Chondrocyte (in vitro differentiated cells): Measurements from ENCODE around the gene GSTM3. TPM values are rescaled to one million over a fixed set of nuclear protein-coding genes. Genes with fewer than 3 reads are reported as not detected.
"Not testable (repeated sequence)": the region's sequence is repeated elsewhere in the genome, so short reads cannot be mapped to it uniquely, and the experiment has no call there.

ENCODE experiments used
- DNase-seq: peaks from one replicate; pipeline ENCODE4 v3.0.0; 2021; ENCODE audit warnings: mixed read lengths, low spot score
- H3K27ac Mint-ChIP-seq: one replicate; pipeline ENCODE4 v1.8.0; 2021; ENCODE audit warnings: mild to moderate bottlenecking, moderate library complexity, mixed read lengths; ENCODE audit not compliant: unreplicated experiment
- H3K27me3 Mint-ChIP-seq: 2 replicates; pipeline ENCODE4 v1.8.0; 2021; ENCODE audit warnings: low read depth, mixed read lengths
- H3K36me3 Mint-ChIP-seq: 2 replicates; pipeline ENCODE4 v1.8.0; 2021; ENCODE audit warnings: low read depth, mixed read lengths
- H3K4me1 Mint-ChIP-seq: 2 replicates; pipeline ENCODE4 v1.8.0; 2021; ENCODE audit warnings: low read depth, mild to moderate bottlenecking, mixed read lengths
- H3K4me3 Mint-ChIP-seq: one replicate; pipeline ENCODE4 v1.8.0; 2021; ENCODE audit warnings: mild to moderate bottlenecking, moderate library complexity, mixed read lengths; ENCODE audit not compliant: unreplicated experiment
- H3K9me3 Mint-ChIP-seq: 2 replicates; pipeline ENCODE4 v1.8.0; 2021; ENCODE audit warnings: low read depth, mixed read lengths
- total RNA-seq: library from RNA; stranded (reverse); gene quantifications from 3 replicates; pipeline ENCODE4 v1.2.1, GENCODE V29; 2021
- TF ChIP-seq, protein P1 (sequence below): fragments of 200-600 bp; sonication (generic); IDR thresholded peaks from 2 replicates; pipeline ENCODE4 v1.5.0; 2021; ENCODE audit warnings: antibody characterized with exemption, mild to moderate bottlenecking, moderate library complexity

GSTM3 gene
- total RNA-seq, 1 donor from 2014 or later = 63.8 TPM

DNA sequence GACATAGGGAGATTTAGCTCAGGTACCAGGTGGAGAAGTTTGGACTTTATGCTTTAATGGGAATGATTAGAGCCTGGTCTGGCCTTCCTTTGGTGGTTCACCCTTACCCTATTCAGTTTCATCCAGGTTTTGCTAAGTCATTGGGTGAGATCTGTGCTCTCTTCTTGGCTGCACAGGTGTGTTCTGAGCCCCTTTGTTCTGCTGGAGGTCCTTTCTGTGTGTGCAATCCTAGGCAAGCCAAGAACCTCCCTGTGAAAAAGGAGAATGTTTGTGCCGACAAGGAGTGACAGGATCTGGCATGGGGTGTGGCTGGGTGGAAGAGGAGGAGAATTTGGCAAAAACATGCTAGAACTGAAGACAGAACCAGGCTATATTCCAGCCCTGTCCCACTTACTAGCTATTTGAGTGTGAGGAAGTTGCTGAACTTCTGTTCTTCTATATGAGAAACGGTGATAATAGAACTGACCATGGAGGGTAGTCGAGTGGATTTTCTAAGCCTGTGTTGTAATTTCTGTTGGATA lies 24.2 kb downstream of the GSTM3 start:
- H3K36me3 Mint-ChIP-seq = no peaks in the 10 kb centered on the region
- H3K27ac Mint-ChIP-seq = no peak overlapping the region
- peaks cover 7% of the 10 kb centered on the region for H3K4me1 Mint-ChIP-seq
- H3K9me3 Mint-ChIP-seq = no peaks in the 10 kb centered on the region
- H3K4me3 Mint-ChIP-seq = no peak overlapping the region
- no peak for DNase-seq
- H3K27me3 Mint-ChIP-seq = no peaks in the 10 kb centered on the region
- TF ChIP-seq, protein P1, sequence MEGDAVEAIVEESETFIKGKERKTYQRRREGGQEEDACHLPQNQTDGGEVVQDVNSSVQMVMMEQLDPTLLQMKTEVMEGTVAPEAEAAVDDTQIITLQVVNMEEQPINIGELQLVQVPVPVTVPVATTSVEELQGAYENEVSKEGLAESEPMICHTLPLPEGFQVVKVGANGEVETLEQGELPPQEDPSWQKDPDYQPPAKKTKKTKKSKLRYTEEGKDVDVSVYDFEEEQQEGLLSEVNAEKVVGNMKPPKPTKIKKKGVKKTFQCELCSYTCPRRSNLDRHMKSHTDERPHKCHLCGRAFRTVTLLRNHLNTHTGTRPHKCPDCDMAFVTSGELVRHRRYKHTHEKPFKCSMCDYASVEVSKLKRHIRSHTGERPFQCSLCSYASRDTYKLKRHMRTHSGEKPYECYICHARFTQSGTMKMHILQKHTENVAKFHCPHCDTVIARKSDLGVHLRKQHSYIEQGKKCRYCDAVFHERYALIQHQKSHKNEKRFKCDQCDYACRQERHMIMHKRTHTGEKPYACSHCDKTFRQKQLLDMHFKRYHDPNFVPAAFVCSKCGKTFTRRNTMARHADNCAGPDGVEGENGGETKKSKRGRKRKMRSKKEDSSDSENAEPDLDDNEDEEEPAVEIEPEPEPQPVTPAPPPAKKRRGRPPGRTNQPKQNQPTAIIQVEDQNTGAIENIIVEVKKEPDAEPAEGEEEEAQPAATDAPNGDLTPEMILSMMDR = no peak

DNA sequence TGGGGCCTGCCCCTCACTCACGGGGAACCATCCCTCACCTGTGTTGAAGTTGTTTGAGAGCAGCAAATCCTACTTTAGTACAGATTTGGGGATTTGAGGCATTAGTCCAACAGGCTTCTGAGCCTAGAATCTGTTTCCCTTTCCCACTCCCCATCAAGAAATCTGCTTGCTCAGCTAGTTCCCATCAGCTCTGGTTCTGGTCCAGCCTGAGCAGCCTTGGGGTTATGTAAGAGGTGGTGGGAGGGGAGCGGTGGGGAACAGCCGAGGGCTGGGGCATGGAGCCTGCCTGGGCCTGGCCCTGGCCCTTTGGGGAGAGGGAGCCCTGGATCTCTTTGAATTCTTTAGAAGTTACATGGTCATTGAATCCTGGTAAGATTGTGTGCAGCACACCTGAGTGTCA lies 24.7 kb downstream of the GSTM3 start:
- Mint-ChIP-seq H3K4me3 (no peak overlapping the region), H3K4me1 (peaks cover 7% of the 10 kb centered on the region), H3K9me3 (no peaks in the 10 kb centered on the region), H3K27ac (no peak overlapping the region), H3K27me3 (no peaks in the 10 kb centered on the region), H3K36me3 (no peaks in the 10 kb centered on the region)
- TF ChIP-seq, protein P1 = no peak
- DNase-seq = no peak

DNA sequence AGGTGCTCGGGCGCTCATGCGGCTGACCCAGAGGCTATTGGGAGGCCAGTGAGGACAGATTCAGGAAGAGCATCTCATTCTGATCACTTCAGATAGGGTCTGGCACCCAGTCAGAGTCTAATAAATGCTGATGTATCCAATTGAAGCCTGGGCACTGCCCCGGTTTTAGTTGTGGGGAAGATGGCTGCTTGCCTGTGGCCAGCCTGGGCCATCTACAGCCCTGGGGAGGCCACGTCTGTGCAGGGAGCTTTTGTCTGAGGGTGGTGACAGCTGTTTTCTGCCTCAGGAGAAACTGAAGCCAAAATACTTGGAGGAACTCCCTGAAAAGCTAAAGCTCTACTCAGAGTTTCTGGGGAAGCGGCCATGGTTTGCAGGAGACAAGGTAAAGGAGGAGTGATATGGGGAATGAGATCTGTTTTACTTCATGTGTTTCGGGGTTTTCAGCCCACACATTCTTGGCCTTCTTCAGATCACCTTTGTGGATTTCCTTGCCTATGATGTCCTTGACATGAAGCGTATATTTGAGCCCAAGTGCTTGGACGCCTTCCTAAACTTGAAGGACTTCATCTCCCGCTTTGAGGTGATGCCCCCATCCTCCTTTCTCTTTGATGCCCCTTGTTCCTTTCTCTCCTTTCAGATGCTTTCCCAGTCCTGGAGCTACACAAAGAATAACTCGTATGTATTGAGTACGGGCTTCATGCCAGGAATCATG lies 26.0 kb downstream of the GSTM3 start:
- Mint-ChIP-seq H3K9me3 (no peaks in the 10 kb centered on the region), H3K27ac (no peak overlapping the region), H3K27me3 (no peaks in the 10 kb centered on the region), H3K4me1 (peaks cover 7% of the 10 kb centered on the region), H3K4me3 (no peak overlapping the region), H3K36me3 (no peaks in the 10 kb centered on the region)
- DNase-seq = no peak
- TF ChIP-seq, protein P1 = no peak

DNA sequence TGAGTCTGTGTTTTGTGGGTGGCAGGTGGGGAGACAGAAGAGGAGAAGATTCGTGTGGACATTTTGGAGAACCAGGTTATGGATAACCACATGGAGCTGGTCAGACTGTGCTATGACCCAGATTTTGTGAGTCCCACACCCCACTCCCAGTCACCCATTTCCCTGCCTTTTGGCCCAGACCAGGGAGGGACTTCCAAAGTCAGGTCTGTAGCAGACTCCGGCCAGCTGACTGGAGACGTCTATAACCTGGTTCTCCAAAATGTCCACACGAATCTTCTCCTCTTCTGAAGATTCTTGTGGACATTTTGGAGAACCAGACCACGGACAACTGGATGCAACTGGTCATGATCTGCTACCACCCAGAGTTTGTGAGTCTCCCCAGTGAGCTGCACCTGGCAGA lies 27.2 kb downstream of the GSTM3 start:
- no peak for DNase-seq
- H3K4me1 Mint-ChIP-seq = no peaks in the 10 kb centered on the region
- H3K4me3 Mint-ChIP-seq = no peak overlapping the region

DNA sequence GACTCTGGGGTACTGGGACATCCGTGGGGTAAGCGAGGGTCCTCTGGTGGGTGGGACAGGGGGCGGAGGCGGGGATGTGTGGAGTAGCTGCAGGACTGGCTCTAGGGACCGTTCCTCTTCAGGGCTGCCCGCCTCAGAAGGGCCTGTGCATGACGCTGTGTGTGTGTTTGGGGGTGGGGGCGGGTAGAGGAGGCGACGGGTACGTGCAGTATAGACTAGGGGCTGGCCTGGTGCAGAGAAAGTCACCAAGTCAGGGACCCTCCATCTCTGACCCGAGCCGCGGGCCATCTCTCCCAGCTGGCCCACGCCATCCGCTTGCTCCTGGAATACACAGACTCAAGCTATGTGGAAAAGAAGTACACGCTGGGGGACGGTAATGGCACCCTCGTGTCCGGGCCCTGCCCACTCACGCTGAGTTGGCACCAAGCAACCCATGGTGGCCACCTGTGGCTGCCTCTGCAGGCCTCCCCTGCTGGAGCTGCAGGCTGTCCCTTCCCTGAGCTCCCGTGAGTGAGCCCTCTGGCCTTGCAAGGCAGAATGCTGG lies 28.4 kb downstream of the GSTM3 start:
- Mint-ChIP-seq H3K4me1 (no peaks in the 10 kb centered on the region), H3K27ac (no peak overlapping the region)

More for the DNA sequence above, 27.2 kb downstream of the GSTM3 start:
- peaks cover 4% of the 10 kb centered on the region for H3K36me3 Mint-ChIP-seq
- TF ChIP-seq, protein P1 = no peak
- no peak overlapping the region for H3K27ac Mint-ChIP-seq
- peaks cover 8% of the 10 kb centered on the region for H3K9me3 Mint-ChIP-seq
- no peaks in the 10 kb centered on the region for H3K27me3 Mint-ChIP-seq

DNA sequence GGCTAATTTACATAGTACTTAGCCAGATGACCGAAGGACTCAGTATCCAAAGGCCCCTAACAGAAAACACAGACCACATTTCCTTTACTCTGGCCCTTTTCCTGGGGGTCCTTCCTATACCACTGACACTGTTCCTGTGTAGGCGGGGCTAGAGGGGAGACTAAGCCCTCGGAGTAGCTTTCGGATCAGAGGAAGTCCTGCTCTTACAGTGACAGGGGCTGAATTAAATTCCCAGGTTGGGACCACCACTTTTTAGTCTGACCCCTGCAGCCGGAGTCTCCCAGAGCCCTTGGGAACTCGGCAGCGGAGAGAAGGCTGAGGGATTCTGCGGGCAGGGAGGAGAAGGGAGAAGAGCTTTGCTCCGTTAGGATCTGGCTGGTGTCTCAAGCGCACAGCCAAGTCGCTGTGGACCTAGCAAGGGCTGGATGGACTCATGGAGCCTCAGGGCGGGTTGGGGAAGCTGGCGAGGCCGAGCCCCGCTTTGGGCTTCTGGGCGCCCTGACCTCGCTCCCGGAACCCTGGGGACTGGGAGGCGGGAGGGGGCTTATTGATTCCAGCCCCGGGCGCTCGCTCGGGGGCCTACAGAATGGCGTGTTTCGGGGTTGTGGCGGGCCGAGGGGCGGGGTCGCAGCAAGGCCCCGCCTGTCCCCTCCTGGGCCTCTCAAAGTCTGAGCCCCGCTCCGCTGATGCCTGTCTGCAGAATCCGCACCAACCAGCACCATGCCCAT lies 29.1 kb downstream of the GSTM3 start, which contains the start of gene GSTM5:
GSTM5 (plus strand) TSS at position 659 of the 728 bp plus-strand sequence; CDS start at position 721, 62 bp downstream.
- not testable (repeated sequence) for H3K27ac Mint-ChIP-seq, H3K36me3 Mint-ChIP-seq, H3K4me3 Mint-ChIP-seq

More for the DNA sequence above, 28.4 kb downstream of the GSTM3 start:
- no peaks in the 10 kb centered on the region for H3K27me3 Mint-ChIP-seq
- no peak overlapping the region for H3K4me3 Mint-ChIP-seq
- H3K9me3 Mint-ChIP-seq = peaks cover 15% of the 10 kb centered on the region
- no peak for DNase-seq
- TF ChIP-seq, protein P1 = no peak
- H3K36me3 Mint-ChIP-seq = peaks cover 7% of the 10 kb centered on the region

DNA sequence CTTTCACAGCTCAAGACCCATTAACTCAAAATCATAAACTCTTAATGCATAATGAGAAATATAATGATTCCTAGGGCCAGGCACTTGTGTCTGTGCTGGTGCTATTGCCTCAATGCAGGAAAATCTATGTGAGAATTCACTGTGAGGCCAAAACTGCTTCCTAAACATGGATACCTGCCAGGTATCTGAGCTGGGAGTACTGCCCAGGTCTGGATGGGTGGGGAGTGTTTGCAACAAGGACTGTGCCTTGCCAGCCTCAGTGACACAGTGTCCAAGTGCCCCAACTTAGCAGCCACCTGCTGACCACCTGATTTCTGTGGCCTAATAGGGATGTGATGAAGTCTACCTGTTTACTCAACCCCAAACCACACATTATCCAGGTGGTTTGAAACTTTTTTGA lies 31.0 kb downstream of the GSTM3 start:
- H3K4me1 Mint-ChIP-seq, H3K36me3 Mint-ChIP-seq, DNase-seq, H3K27ac Mint-ChIP-seq, H3K4me3 Mint-ChIP-seq, H3K27me3 Mint-ChIP-seq: not testable (repeated sequence)
- H3K9me3 Mint-ChIP-seq = peaks cover 15% of the 10 kb centered on the region

More for the DNA sequence above, 29.1 kb downstream of the GSTM3 start, which contains the start of gene GSTM5:
- H3K9me3 Mint-ChIP-seq = peaks cover 15% of the 10 kb centered on the region
- H3K4me1 Mint-ChIP-seq, DNase-seq, H3K27me3 Mint-ChIP-seq: not testable (repeated sequence)
